Stimulated activated CD8-positive, alpha-beta memory T cell treated with anti-CD3 and anti-CD28 coated beads, Interleukin-2, amount 100 ng/mL, for 1 hour (primary cell): ENCODE measurements around the gene ESR2.
A peak's percentile ranks its signal among the peaks of the same experiment; 100 is the strongest.
"Not testable (repeated sequence)": the region's sequence is repeated elsewhere in the genome, so short reads cannot be mapped to it uniquely, and the experiment has no call there.

Experiments
- DNase-seq, 2 donors: peaks; one replicate each; pipeline ENCODE4 v3.0.0-alpha.2; 2020; ENCODE audit warnings: low read depth in 2 of 2

The ESR2 gene

DNA sequence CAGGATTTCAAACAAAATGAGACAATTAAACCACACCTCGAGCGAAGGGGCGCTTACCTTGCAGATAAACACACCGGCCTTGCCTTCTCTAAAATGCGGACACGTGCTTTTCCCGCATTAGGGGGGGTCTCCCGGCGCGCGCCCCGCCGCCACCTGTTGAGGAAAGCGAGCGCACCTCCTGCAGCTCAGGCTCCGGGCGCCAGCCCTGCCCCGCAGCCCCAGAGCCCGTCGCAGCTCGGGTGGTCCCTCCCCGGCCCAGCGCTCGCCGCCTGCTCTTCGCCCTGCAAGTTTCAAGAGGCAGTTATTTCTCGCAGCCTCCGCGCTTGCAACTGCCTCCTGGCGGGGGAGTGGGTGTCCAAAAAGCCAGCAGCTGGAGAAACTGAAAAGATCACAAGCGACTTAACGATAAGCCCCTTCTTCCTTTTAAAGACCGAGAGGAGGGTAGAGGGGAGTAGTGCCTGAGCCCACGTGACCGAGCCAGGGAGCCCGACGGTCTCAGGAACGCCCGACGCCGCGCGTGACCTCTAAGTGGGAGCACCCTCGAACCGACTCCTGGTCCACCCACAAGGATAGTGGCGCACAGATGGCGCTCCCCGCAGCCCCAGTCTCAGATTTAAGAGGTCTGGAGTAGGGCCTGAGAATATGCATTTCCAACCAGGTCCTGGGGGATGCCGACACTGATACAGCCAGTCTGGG, at the start of gene ESR2:
Gene ESR2 (minus strand): TSS at position 396 of the 696 bp plus-strand sequence. CDS start 11,386 bp downstream, outside the sequence.
- DNase-seq = peak in 1 of 2 donors; percentile 2

DNA sequence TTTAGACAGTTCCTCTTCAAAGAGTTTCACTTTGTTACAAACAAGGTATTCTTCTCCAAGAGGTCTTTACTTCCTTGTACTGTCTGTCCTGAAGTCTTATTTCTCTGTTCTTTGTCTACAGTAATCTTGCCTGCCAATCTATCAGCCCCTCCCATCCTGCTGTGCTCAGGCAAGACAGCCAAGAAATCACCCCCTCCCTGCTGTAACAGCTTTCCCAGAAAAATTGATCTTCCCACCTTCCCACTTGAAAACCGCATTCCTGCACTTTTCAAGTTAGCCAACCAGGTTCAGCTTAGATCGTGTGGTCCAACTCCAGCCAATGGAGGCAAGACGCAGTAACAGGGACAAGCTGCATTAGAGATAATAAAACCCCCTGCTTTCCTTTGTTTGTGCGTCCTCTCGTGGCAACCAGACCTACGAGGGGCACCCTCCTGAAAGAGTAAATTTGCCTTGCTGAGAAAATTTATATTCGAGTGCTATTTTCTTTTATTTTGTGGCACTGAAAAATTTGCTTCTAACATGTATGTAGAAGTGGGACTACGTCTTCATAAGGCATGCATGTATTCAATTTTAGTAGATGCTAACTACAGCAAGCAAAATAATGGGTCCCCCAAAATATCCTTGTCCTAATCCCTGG, 46.5 kb upstream of the ESR2 start:
- DNase-seq = no peak

DNA sequence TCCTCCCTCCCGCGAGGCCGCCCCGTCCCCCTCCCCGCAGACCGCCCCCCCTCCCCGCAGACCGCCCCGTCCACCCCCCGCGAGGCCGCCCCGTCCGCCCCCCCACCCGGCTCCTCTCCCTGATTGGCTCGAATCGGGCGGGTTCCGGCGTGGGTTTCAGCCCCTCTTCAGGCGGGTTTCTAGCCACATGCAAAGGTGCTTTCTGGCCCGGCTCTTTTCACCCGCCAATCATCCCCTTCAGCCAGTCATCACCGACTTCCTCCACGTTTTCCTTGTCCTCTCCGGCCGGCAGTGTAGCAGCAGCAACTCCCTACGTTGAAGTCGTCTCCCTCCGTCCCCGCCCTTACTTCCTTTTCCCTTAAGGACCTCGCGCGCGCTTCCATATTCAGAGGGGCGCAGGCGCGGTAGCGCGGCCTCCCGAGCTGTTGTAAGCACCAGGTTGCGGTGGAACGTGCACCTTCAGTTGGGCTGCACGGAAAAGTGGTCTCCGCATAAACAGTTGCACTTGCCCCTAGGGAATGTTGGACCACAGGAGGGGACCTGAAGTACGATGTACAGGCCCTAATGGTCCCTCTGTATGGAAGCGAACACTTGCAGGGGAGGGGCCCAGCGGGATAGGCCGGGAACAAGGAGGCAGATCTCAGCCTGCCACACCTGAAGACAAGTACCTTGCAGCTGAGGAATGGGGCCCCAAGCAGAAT, 44.6 kb upstream of the ESR2 start:
- DNase-seq = peak; percentile 68 to 71

DNA sequence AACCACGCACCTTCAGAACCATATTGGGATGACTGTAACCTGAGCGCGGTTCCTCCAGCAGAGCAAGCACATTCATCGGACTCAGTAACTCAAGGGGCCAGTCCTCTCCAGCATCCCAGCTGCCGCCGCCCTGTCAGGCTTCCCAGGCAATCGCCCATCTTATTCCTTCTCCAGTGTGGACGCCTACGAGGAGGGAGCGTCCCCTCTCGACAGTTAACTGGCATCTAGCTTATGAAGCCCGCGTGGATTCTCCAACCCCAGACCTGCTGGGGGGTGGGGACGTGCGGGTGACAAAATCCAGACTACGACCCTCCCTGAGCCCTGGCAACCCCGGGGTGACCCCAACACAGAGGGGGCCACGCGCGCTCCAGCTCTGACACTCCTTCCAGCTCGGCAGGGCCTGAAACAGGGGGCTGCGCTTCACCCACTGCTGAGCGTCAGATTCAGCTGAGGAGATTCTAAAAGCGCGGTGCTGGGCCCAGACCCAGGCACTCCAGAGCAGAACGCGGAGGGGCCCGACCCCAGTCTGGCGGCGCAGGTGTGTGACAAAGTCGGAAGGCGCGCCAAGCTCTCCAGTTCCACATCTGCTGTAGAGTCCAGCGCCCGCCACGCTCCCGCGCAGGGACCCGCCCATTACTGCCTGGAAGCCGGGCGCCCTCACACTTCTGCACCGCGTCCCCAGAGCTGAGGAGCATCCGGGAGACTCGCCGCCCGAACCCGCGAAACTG, 43.9 kb upstream of the ESR2 start:
- DNase-seq = no peak

DNA sequence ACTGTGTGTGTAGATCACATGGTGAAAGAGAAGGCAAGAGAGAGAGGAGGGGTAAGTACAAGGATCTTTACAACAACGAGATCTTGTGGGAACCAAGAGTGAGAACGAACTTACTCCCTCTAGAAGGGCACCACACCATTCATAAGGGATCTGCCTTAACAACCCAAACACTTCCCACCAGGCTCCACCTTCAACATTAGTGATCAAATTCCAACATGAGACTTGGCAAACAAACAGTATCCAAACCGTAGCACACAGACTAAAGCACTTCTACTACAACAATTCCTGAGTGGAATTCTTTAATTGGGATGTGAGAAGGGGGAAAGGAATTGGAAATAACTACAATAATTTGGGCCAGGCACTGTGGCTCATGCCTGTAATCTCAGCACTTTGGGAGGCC, 35.0 kb upstream of the ESR2 start:
- no peak for DNase-seq

DNA sequence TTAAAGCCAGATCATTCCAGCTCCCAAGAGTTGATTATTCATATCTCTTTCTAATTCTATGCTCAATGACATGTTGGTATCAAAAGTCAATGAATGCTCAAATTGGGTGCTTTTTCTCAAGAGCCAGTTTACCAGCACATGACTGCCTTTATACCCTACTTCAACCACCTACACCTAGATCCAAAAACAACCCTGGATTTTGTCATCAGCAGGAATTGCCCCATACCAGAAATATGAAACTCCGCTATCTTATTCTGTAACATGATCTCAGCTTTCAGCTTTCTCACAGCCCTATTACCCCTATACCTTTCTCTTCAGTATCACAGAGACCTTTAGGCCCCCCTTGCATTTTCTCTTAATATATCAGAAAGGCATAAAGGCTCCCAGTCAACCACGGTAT, 32.3 kb upstream of the ESR2 start:
- no peak for DNase-seq

DNA sequence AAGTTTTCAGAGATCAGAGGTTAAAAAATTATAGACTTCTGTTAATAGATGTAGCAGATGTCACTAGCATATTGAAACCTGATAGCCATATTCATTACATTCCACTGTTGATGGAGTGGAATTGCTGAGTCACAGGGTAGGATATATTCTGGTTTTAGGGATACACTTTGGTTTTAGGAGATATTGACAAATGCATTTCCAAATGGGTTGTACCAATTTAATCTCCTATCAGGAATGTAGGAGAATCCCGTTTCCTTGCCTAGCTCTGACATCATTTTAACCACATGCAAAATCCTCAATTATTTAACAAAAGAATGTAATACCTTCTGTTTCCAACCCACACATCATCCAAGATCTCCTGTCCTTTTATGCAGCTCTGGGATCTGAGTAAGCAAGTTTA, 30.7 kb upstream of the ESR2 start:
- DNase-seq = no peak

DNA sequence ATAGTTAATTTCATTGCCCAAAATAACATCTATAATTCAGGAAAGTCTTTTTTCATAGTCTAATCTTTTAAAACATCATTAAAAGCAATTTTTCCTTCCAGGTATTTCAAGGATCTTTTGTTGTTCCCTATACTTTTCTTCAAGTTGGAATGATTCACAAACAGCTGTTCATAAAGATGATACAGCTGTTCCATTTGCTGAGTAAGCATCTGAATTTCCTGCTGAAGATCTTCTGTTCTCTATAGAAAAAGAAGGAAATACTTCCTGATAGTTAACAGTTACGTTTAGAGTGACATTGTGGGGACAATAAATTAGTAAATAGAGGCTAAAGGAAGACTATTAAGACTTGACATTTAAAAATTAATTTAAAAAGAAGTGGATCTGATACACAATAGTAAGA, 30.3 kb upstream of the ESR2 start:
- no peak for DNase-seq

DNA sequence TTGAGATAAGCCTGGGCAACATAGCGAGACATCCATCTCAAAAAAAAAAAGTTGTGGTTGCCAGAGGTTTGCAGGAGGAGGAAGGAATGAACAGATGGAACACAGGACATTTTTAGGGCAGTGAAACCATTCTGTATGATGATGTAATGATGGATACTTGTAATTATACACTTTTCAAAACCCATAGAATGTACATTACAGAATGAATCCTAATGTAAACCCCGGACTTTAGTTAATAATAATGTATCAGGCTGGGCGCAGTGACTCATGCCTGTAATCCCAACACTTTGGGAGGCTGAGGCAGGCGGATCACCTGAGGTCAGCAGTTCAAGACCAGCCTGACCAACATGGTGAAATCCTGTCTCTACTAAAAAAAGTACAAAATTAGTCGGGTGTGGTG, 26.2 kb upstream of the ESR2 start:
- DNase-seq = not testable (repeated sequence)

DNA sequence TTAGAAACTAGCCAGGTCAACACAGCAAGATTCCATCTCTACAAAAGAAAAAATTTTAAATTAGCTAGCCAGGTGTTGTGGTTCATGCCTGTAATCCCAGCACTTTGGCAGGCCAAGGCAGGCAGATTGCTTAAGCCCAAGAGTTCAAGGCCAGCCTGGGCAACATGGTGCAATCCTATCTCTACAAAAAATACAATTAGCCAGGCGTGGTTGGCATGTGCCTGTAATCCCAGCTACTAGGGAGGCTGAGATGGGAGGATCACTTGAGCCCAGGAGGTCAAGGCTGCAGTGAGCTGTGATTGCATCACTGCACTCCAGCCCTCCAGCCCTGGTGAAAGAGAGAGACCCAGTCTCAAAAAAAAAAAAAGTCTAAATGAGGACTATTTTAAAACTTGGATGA, 24.5 kb upstream of the ESR2 start:
- not testable (repeated sequence) for DNase-seq

DNA sequence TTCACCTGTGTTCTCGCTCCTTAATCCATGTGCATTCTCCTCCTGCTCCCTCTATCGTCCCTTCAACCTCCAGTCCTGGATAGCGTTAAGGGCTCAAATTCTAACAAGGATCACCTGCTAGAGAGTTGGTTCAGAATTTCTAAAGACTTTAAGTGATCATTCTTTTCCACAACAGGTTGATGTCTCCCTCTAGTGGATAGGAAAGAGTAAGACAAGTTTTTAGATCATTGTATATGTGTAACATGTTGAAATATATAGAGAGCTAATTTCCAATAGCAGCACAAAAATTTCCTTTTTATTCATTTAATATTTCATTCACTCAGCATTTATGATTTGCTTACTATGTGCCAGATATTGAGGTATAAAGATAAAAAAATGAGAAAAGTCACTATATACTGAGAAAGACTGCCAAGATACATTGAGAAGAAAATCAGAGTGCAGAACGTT, 9.3 kb upstream of the ESR2 start:
- no peak for DNase-seq

DNA sequence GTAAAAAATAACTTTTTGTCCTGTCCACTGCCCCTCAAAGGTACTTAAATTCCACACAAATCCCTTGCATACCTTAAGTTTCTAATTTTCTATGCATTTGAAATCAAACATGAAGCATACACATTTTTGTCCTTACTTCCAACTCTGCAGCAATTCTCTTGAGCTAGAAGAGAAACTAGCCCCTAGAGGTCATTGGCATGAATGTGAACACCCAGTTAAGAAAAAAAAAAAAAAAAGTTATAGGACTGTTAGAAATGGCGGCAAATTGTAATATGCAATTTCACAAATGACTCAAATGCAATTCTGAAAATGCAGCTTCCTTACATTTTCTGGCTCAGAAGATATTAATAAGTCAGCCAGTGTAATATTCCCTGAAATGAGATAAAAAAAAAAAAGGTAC, 4.6 kb upstream of the ESR2 start:
- no peak for DNase-seq

DNA sequence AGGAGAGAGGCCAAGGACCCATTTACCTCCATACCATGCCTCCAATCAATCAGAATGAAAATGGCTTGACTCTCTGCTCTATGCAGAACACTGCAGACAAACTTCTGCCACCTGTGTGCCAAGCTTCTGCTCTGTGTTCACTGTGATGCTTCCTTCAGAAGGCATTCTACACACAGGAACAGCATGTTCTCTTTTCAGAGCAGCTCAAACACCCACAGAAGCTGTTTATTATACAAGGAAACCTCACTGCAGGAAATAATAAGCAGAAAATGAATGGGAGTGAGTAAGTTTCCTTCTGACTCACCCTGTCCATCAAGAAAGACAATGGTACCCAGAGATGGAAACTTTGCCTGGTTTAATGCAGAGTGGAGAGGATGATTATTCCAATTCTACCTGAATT, 2.4 kb upstream of the ESR2 start:
- no peak for DNase-seq

DNA sequence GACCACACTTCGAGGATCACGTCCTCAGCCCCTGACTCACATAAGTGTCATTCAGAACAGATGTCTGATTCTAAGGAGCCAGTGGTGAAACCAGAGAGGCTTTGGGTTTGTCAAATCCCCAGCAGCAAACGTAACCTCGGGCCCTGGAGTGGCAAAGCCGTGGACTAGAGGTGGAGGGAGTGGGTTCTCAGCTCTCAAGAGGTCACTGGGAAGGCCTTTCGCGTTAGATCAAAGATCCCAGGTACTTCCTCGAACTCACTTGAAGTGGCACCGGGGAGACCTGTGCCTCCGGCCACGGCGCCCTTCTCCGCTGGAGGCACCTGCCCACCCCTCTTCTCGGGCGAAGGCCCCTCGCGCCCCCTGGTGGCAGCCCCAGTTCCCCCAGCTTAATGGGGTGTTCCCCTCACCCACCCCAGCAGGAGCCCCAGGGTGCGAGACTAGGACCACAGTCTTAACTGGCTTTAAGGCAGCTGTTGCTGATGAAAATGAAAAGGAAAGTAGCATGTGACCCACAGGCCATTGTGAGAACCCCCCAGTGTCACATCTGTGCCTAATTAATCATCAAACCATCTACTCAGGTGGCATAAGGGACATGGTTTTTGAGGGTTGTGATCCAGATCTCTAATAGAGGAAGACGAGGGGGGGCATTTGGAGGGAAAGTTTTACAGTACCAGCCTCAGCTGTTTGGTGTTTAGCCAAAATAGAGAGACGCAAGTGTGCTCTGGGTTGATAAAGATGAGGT, 672 bp upstream of the ESR2 start:
- DNase-seq = peak; percentile 58 to 67

DNA sequence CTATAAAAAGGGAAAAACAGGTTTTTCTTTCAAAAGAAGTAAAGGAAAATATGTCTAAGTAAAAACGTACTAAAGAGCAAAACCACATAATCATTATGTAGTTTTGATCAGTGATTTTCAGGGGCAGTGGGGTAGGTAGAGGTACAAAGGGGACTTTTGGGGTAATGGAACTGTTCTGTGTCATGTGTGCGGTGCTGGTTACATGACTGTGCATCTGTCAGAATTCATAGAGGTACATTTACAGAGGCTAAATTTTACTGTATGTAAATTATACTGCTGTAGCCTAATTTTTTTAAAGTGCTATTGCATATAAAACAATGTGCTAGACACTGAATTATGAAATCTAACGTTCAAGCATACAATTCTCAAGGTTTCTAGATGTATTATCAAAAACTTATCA, 2.0 kb downstream of the ESR2 start:
- DNase-seq = no peak

DNA sequence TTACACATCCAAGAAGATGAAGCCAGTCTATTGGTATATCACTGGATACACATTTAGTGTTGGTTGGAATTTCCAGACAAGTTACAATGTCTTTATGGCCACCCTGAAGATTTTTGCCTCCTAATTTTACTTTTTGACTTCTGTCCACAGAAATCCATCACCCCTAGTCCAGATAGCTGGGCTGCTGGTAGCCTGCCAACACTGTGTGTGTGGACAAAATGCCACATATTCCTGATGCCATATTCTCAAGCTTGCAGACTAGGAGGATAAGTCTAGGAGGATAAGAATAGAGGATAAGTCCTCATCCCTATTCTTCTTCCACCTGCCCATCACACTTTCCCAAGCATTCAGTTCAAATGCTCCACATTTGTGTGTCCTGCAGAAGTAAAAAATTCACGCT, 4.6 kb downstream of the ESR2 start:
- no peak for DNase-seq

DNA sequence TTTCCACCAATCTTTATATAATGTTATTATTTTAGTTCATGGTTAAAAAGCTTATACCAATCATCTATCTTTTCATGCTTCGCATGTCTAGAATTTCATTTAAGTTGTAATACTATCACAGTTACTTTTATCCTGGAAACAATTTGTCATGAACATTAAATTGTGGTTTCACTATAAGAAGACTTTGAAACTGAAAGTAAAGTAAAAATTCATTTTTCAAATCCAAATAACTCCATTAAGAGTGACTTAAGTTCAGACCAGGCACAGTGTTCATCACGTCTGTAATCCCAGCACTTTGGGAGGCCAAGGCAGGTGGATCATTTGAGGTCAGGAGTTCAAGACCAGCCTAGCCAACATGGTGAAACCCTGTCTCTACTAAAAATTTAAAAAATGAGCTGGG, 12.4 kb downstream of the ESR2 start:
- no peak for DNase-seq

DNA sequence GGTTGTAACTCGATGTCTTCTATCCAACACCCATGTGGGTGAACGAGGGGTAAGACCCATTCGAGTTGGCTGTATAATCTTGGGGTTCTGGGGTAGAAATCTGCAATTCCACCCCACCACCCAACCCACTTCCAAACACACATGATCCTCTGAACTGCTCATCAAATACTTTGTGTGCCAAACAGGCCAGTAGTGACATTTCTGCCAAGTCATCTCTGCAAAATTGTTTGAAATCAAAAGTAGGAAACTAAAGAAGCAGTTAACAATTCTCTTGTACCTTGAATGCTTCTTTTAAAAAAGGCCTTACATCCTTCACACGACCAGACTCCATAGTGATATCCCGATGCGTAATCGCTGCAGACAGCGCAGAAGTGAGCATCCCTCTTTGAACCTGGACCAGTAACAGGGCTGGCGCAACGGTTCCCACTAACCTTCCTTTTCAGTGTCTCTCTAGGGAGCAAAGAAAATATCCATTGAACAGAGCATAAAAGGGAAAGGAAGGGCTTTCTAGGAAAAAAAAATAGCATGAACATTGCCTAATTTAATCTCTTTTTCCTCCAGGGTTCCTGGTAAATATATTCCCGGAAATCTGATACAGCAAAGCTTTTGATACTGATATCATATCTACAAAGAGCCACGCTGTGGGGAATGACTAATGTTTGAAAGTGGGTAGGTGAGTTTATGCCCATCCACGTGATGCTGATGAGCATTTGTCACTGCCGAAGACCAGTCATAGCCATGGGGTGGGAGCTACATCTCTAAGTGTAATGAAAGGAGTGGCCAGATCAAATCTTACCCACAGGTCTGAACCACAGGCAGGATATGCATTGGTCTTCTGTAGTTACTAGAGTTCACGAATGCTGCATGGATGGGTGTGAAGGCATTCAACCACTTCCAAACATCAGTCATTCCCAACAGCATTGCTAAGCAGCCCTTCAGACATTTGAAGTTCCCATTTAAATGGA, 14.2 kb downstream of the ESR2 start:
- DNase-seq = no peak

DNA sequence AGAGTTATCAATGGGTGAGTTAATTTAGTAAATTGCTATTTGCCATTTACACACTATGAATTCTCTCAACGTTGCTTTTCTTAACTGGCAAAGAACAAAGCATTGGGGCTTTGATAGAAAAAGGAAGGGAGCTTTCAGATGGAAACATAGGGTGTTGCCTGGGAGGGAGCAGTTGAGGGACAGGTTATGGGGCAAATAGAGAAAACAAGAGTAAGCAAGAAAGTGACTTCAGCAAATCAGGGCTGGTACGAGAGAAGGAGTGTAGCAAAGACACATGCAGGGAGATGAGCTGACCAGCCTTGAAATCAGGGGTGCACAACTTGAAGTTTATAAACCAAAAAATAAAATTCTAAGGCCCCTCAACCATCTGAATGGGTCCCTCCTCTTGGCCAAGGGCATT, 15.7 kb downstream of the ESR2 start:
- DNase-seq = no peak

DNA sequence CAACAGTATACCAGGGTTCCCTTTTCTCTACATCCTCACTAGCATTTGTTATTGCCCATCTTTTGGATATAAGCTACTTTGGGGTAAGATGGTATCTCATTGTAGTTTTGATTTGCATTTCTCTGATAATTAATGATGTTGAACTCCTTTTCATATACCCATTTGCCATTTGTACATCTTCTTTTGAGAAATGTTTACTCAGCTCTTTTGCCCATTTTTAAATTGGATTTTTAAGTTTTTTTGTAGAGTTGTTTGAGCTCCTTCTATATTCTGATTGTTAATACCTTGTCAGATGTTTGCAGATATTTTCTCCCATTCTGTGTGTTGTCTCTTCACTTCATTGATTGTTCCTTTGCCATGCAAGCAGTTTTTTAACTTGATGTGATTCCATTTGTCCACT, 22.2 kb downstream of the ESR2 start:
- DNase-seq = no peak
